ENCODE measurements around the gene CABYR.
"Not testable (repeated sequence)": the region's sequence is repeated elsewhere in the genome, so short reads cannot be mapped to it uniquely, and the experiment has no call there.

Gene CABYR

DNA sequence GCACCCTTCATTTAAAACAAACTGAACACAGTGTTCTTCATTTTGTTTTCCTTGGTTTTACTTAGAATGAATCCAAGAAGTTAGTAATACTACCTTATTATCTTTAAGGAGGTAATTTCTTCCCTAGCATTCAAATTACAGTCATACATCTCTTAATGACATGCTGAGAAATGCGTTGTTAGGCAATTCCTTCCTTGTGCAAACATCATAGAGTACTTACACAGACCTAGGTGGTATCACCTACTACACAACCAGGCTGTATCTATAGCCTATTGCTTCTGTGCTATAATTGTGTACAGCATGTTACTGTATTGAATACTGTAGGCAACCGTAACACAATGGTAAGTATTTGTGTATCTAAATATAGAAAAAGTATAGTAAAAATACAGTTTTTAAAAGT, 8.4 kb upstream of the CABYR start:
- no peak for DNase-seq

DNA sequence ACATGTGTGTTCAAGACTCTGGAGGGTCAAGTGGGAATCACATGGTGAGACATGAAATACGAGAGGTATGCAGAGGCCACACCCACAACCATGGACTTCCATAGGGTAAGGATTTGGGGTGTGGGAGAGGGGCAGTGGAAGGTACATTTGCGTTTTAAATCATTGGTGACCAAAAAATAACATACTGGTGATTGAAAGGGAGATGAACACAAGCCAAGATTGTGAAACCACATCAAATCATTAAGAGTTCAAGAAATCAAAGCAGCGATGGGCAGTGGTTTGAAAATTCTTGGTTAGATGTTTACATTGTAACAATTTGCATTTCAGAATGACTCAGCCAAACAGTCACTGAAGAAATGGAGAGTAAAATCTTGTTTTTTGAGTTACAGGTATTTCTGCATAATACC, 1.9 kb upstream of the CABYR start:
- DNase-seq: no peak

DNA sequence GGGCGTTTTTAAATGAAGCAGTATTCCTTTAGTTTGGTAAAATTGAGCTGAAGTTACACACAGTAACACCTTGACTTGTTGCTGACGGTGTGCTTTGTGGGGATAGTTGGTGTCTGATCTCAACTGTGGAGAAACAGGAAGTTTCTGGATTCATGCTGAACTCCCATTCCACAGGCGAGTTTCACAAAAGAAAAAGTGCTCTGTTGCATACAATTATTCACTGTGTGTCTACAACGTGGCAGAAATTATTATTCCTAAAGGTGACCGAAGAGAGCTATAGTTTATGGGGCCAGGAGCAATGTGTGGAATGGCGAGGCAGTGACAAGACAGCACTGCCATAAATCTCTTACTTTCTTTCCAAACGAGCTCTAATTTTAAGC, 463 bp upstream of the CABYR start:
- no peak for DNase-seq

DNA sequence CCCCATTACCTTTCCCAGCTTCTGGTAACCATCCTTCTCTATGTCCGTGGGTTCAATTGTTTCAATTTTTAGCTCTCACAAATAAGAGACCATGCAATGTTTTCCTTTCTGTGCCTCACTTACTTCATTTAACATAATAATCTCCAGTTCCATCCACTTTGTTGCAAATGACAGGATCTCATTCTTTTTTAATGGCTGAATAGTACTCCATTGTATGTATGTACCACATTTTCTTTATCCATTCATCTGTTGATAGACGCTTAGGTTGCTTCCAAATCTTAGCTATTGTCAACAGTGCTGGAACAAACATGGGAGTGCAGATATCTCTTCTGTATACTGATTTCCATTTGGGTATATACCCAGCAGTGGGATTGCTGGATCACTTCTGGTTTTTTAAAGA, 1.8 kb downstream of the CABYR start:
- DNase-seq: no peak

DNA sequence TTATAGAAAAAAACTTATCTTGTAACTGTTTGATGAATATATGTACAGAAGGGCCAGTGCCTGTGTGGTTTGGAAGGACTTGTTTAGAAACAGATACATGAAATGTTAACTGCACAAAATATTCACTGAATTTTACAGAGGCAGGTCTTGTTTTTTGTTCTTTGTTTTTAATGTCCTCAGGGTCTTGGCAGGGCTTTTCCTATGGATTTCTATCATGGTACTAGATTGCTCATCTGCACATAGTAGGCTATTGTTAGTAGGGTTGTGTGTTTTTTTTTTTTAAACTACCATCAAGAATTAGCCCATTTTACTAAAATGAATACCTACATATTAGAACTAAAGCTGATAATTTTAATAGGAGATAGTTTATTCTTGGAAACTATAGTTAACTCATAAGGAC, 3.5 kb downstream of the CABYR start:
- DNase-seq: no peak

DNA sequence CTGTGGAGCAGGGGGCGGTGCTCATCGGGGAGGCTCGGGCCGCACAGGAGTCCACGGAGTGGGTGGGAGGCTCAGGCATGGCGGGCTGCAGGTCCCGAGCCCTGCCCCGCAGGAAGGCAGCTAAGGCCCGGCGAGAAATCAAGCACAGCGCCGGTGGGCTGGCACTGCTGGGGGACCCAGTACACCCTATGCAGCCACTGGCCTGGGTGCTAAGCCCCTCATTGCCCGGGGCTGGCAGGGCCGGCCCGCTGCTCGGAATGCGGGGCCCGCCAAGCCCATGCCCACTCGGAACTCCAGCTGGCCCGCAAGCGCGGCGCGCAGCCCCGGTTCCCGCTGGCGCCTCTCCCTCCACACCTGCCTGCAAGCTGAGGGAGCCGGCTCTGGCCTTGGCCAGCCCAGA, 10.7 kb downstream of the CABYR start:
- not testable (repeated sequence) for DNase-seq

DNA sequence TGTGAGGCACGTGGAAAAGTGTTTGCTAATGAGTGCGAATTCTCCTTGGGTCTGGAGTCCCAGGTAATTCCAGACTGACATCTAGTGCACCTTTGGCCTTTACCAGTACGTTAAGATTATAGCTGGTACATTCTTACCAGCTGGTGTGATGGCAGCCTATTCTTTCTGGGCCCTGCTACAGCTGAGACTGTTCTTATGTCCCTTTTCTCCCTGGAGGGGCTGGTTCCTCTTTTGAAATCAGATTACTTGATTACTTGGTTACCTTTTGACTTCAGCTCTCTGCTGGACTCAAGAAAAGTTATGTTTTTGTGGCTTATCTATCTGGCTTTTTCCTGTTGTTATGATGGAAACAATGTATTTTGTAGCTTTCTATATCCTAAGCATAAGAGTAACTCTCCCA, 14.5 kb downstream of the CABYR start:
- DNase-seq: no peak

DNA sequence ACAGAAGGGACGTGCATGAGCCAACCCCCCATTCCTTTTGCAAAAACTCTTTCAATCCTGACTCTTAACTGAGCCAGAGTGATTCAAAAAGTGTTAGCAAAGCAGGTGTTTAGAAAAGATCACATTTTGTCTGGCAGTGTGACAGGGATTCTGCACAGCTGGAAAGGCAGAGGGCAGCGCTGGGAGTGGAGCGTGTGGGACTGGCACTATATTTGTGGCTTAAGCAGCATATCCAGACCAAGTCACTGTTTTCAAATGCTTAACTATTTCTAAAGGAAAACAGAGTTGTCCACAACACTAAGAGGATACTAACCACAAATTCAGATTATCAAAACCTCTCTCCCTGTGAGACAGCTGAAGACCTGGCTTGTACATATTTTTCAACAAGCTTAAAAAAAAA, 19.0 kb downstream of the CABYR start:
- no peak for DNase-seq

DNA sequence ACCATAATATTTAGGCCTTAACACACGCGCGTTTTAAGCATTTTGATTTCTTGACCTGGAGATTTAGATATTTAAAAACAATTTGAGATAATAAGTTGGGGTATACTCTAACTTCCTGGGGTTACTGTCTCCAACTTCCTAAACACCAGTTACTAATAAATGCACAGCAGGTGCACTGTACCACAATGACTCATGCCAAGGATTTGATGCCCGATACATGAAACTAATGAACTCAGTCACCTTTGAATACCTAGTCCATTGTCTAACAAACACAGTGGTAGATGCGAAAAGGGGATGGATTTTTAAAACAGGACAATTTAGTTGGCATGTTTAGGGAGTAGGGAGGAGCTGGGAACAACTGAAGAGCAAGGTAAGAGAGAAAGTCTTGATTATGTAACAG, 21.2 kb downstream of the CABYR start:
- no peak for DNase-seq

DNA sequence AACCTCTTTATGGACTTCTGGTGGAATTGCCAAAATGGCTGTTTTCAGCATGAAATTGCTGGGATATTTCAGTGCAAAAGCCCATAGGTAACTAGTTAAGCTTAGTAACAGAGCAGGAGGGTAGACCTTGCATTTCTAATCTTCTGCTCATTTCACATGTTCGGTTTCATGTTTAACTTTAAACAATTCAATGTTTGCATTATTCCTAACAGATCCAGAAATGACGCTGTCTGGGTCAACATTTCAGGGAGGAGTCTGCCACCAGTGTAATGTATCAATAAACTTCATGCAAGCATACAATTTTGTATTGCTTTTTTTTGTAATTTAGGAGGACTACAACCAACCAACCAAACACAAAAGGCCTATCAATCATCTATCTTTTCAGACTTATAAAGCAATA, 22.4 kb downstream of the CABYR start:
- no peak for DNase-seq

DNA sequence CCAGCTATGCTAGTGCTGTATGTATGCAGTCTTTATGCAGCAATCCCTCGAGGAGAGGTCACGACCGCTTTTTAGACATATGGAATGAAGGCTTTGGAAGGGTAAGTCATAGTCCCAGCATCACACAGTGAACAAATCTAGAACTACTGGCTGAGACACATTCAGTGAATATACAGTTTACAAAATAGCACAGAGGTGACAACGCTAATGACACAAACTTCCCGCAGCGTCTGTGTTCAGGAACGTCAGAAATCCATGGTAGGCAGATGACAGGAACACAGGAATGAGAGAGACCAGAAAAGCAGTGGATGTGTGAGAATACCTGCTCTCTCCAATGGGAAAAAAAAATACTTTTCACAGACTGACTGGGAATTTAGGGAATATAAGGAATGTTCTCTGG, 29.6 kb downstream of the CABYR start:
- DNase-seq: no peak

DNA sequence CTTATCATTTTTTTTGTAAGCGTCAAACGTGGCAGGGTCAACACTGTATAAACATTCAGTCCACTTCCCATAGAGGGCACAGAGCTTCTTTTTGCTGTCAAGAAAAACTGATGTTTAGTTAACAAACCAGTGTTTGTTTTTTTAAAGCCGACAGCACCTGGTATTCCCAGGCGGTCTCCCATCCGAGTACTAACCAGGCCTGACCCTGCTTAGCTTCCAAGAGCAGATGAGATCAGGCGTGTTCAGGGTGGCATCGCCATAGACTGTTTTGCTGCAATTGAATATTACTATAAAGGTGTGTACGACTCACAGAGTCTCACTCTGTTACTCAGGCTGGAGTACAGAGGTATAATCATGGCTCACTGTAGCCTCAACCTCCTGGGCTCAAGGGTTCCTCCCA, 31.5 kb downstream of the CABYR start:
- no peak for DNase-seq

DNA sequence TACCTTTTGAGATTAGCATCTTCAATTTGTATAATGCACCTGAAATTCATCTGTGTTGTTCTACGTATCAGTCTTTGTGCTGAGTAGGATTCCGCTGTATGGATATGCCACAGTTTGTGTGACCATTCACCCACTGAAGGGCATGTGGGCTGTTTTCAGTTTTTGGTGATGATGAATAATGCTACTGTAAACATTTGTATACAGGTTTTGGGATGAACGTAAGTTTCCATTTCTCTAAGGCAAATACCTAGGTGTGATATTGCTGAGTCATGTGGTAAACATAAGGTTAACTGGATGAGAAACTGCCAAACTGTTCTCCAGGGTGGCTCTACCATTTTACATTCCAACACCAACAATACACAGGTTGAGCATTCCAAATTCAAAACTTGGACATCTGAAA, 35.1 kb downstream of the CABYR start:
- DNase-seq: no peak

DNA sequence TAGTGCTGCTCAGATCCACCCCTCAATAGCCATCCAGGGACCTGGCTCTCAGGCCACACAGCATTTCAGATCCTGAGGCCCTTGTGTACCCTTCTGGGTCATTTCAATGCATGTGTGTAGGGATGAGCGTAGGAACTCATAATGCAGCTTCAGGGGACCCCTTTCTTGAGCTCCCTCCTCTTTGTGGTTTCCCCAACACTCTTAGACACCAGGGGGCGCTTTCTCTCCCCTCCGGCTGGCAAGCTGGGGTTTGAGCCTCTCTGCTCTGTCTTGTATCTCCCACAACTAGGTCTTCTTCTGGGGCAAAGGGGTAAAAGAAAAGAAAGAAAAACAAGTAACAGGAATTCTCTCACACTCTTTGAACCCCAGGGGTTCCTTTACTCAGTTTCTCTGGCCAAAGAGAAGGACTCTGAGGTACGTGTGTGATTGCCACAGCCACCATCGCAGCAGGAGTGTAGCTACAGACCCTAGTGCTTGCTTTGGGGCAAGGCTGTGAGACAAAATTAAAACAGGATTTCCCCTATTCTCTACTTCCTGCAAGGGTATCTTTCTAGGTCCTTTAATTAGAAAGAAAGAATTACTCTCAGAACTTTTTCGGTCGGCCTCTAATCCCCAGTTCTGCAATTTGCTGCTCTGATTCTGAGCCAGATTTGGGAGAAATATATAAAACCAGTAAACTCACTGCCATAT, 38.0 kb downstream of the CABYR start:
- DNase-seq: no peak

DNA sequence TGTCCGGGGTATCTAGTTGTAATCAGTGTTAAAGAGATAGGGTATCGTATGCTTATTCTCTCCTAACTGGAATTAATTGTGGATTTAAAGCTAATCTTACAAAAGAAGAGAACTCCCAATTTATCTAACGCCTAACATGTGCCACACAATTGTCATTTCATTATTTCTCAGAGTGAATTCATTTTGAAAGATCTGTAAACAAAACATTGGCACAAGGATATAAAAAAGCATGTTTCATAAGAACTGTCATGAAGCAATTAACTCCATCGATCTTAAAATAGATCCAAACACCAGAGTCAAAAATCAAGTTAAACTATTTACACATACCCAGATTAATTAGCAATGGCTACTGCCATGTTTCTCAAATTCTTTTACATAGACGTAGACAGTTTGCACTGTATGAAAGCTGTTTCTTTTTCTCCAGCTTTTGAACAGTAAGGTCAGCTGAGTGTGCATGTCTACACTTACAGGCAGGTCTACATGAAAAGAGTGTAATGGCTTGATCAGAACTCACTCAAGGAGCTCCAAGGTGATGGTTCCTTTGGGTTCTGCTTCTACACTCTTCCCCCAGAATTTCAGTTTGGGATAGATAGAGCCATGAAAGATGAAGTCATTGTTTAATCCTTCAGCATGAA, 38.8 kb downstream of the CABYR start:
- no peak for DNase-seq

DNA sequence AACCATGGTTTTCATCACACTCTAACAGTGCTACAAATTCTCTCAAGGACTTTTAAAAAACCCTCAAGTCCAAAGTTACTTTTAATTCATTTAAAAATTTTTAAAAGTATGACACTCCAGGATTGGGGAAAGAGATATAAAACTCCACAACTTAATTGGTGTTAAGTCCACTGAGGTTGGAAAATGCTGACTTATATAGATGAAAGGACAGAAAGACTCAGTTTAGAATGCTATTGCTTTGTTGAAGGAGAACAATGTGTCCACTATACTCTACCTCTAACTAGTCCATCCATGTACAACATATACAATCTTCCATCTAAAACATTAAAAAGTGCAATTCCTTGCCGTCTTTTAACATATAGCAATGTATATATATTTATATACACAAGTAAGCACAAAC, 41.2 kb downstream of the CABYR start:
- no peak for DNase-seq

DNA sequence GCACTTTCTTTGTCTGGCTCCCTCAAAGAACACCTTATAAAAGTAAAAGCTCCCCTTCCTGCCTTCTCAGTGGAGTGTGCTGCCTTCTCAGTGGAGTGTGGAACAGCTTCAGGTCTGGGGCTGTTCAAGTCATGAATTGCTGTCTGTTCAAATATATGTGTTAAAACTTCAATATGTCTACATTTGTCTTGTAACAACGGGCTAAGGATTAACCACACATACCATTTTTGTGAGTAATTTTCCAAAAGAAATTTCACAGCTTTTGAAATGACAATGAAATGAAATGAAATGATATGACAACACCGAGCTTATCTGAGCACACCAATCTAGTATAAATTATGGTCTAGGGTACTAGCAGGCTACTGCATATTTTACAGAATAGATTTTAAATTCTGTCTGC, 42.9 kb downstream of the CABYR start:
- no peak for DNase-seq

DNA sequence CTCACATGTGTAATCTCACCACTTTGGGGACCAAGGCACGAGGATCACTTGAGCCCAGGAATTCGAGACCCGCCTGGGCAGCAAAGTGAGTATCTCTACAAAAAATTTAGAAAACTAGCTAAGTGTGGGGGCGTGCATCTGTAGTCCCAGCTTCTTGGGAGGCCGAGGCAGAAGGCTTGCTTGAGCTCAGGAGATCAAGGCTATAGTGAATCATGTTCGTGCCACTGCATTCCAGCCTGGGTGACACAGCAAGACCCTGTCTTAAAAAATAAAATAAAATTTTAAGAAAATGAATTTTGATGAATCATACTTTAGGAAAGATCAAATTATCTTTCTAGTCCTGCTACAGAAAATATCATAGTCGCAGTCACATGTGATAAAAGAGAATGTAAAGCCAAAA, 46.9 kb downstream of the CABYR start:
- DNase-seq: no peak

DNA sequence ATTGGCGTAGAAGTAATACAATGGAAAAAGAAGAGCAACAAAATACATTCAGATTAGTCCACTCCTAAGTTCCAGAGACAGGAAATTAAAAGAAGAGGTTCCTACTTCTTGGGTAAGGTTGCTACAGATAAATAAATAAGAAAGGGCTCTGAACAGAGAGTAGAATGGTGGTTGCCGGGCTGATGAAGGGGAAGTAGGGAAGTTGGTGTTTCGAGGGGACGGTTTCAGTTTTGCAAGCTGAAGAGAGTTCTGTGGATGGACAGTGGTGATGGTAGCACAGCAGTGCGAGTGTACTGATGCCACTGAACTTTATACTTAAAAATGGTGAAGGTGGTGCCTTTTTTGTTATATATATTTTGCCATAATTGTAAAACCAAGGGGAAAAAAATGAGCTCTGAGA, 48.2 kb downstream of the CABYR start:
- DNase-seq: no peak

DNA sequence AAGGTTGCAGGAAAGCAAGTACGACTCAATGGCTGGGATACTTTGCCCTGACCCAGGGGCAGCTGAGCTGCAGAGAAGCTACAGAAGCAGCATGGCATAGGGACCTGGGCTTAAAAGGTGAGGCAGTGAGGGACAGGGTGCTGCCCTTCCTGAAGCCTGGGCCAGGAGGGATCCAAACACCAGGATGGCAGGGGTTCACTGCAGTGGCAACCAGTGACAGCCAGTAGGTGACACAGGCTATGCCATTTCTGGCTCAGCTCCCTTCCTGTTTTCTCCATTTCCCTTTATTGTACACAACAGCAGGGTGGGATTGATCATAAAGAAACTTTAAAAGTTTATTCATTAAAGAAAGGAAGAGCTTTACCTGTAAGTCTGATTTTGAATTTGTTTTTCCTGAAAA, 48.8 kb downstream of the CABYR start:
- no peak for DNase-seq

DNA sequence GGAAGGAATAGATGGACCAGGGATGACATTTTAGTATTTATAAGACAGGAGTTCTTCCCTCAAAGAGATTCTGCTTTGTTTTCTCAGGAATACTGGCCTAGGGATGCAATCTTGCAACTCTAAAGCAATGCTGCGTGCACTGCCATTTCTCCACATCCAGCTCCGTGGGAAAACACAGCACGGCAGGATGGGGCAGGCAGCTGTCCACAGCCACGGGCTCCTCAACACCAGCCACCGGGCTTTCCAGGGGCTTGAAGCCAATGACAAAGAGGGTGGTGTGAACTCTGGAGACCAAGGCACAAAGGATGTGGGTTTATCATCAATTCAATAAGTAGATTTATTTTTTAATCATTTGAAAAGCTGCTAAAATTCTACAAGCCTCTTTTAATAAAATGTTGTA, 49.3 kb downstream of the CABYR start:
- no peak for DNase-seq

DNA sequence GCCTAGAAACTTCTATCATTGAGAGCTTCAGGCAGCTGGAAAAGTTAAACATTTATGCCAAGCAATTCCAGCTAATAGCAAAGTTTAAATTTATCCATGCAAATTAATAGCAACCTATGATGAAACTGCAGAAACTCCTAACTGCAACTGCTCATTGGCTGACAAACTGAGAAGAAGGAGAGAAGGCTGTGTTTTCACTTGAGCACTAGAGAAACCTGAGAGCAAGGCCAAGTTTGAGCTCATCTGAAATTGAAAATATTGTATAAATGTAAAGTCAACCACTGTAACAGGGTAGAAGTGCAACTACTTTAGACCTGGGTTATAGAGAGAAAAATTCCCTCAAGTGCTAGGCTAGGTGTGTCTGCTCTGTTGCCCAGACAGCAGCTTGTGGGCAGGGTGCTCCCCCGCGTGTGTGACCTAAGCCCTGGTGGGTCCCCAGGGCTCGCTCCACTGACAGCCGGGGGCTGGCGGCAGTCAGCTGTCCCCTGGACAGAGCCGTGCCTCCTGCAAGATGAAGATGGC, 50.2 kb downstream of the CABYR start:
- DNase-seq: no peak

DNA sequence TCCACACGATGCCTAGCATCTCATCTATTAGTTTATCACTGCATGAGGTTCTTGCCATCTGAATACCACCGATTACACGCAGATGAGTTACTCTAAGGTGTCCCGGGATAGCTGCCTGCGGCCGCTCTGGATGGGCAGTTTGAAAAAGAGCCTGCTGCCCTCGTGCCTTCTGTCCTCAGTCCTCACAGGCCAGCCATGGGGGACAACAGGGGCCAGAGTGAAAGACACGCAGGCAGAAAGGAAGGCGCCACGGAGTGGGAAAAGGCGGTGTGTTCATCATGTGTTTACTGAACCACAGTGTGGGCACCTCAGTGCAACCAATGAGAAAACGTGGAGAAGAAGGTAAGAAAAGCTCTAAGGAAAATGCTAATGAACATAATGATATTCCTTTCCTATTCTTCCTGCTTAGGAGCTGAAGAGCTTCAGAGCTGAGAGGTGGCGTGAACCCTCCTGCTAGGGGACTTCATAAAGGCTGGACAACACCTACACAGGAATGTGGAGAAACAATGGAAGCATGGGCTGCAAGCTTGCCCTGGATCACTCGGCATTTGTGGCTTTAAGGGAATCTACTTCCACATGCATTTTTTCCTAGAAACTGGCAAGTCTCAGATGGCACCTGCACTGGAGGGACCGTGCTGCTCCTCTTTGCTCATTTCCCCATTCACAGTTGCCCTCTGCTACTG, 50.9 kb downstream of the CABYR start:
- DNase-seq: no peak

DNA sequence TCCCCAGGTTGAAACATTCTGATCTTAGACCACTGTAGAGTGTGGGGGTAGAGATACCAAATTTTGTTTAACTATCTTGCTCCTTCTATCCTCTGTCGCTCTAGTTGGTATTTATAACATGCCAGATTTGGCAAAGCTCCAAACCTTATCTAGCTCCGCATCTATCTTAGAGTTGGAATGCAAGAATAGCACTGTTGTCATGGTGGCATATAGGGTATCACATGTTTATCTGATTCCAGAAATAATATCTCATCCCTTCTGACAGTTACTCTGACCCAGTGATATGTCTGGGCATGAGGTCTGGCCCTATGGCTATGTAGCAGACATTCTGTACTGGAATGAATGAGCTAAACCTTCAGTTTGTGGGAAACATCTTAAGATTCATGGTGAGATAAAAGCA, 51.7 kb downstream of the CABYR start:
- no peak for DNase-seq

Measured in NCI-H2029 (cell line).